K562 (cell line): ENCODE measurements around the gene COL9A3. TPM values are rescaled to one million over a fixed set of nuclear protein-coding genes. Genes with fewer than 3 reads are reported as not detected.

Source experiments
- ATAC-seq: fragments of 200-7000 bp; cut with Tn5 transposase; 3 replicates; pipeline ENCODE4 v1.9.1; 2020; ENCODE audit warnings: moderate library complexity
- BruUV-seq: library from RNA; stranded (reverse); fragments of 400-500 nt; replicated peaks from 2 replicates; lab custom pipeline; 2021; lab: Mats Ljungman, UMichigan
- CTCF ChIA-PET: fragments of 300-600 bp; formaldehyde crosslinking; extraction: SDS; loops from one replicate; lab custom pipeline; 2021; ENCODE audit warnings: low intra/inter-chr PET ratio; lab: Yijun Ruan, JAX
- POLR2A ChIA-PET: fragments of 300-600, 350-650 bp; sonication (Branson Sonifier 250); formaldehyde crosslinking; extraction: SDS; loops from one replicate; lab custom pipeline; 2021; ENCODE audit warnings: antibody characterized with exemption, inconsistent platforms; lab: Yijun Ruan, JAX
- DNase-seq, 4 experiments: peaks; one replicate each; pipeline versions ENCODE4 v3.0.0 to v3.0.0-alpha.2; 2011 to 2018; ENCODE audit warnings: low spot score in 3 of 4, mixed read lengths in 3 of 4; ENCODE audit errors: extremely low read depth in 1 of 4
- FAIRE-seq: peaks from 2 replicates; lab custom pipeline; 2011; peaks lifted over from hg19 to GRCh38; lab: Jason Lieb, UNC
- H2AFZ ChIP-seq: 2 replicates; pipeline ENCODE4 v1.6.0; 2011; ENCODE audit warnings: low read depth, low read length, control low read depth, inconsistent platforms
- H3K27ac ChIP-seq: fragments of 200-600 bp; 3 replicates; pipeline ENCODE4 v1.8.0; 2011; ENCODE audit warnings: low read depth, mild to moderate bottlenecking, control low read depth, inconsistent platforms, low read length, moderate library complexity, mixed read lengths; ENCODE audit errors: extremely low read depth
- H3K27me3 ChIP-seq, 2 experiments: fragments of 300-600 bp in 1 of 2; 2 replicates in 1 of 2; 3 replicates in 1 of 2; pipeline versions ENCODE4 v1.6.0 to v1.8.0; 2011; ENCODE audit warnings: inconsistent platforms in 2 of 2, low read length in 2 of 2, mild to moderate bottlenecking in 1 of 2, mixed read lengths in 1 of 2, moderate library complexity in 1 of 2; ENCODE audit not compliant: control insufficient read depth in 2 of 2, insufficient read depth in 2 of 2
- H3K36me3 ChIP-seq: fragments of 300-600 bp; 3 replicates; pipeline ENCODE4 v1.8.0; 2011; ENCODE audit warnings: mild to moderate bottlenecking, low read length, inconsistent platforms; ENCODE audit not compliant: control insufficient read depth, insufficient read depth
- H3K4me1 ChIP-seq, 2 experiments: fragments of 200-600 bp in 1 of 2; replicated peaks in 1 of 2; 2 replicates in 1 of 2; 3 replicates in 1 of 2; pipeline versions ENCODE4 v1.5.1 to v1.8.0; 2011; ENCODE audit warnings: inconsistent platforms in 2 of 2, low read length in 2 of 2, mild to moderate bottlenecking in 1 of 2, mixed read lengths in 1 of 2, moderate library complexity in 1 of 2; ENCODE audit not compliant: control insufficient read depth in 2 of 2, insufficient read depth in 2 of 2
- H3K4me2 ChIP-seq: 2 replicates; pipeline ENCODE4 v1.6.1; 2011; ENCODE audit warnings: low read length, control low read depth, inconsistent platforms, mixed read lengths; ENCODE audit not compliant: insufficient read depth
- H3K4me3 ChIP-seq: fragments of 200-600 bp; sonication (generic), shearing (Covaris generic); 2 replicates; pipeline ENCODE4 v1.5.1; 2016; ENCODE audit warnings: control low read depth, inconsistent platforms
- H3K79me2 ChIP-seq: fragments of 200-600 bp; 3 replicates; pipeline ENCODE4 v1.8.0; 2011; ENCODE audit warnings: low read length, inconsistent platforms; ENCODE audit not compliant: control insufficient read depth, insufficient read depth
- H3K9ac ChIP-seq, 2 experiments: 2 replicates each; pipeline versions ENCODE4 v1.6.0 to v1.6.1; 2011; ENCODE audit warnings: low read depth in 2 of 2, low read length in 2 of 2, control low read depth in 1 of 2, inconsistent platforms in 1 of 2, mild to moderate bottlenecking in 1 of 2, mixed read lengths in 1 of 2; ENCODE audit not compliant: insufficient read depth in 1 of 2
- H3K9me1 ChIP-seq: one replicate; pipeline ENCODE4 v1.6.0; 2011; ENCODE audit warnings: inconsistent platforms, mild to moderate bottlenecking, low read length, moderate library complexity; ENCODE audit not compliant: control insufficient read depth, insufficient read depth
- H3K9me3 ChIP-seq: replicated peaks from 2 replicates; pipeline ENCODE4 v1.5.1; 2011; ENCODE audit warnings: low read depth, low read length, inconsistent platforms; ENCODE audit not compliant: control insufficient read depth, insufficient read depth
- H4K20me1 ChIP-seq: replicated peaks from 2 replicates; pipeline ENCODE4 v1.6.1; 2011; ENCODE audit warnings: low read length, inconsistent platforms, mixed read lengths; ENCODE audit not compliant: control insufficient read depth, insufficient read depth
- ATF3 ChIP-seq, 2 experiments: fragments of 450-650 bp in 1 of 2; sonication (generic) in 1 of 2; formaldehyde crosslinking in 1 of 2; IDR thresholded peaks in 1 of 2; conservative IDR thresholded peaks in 1 of 2; 2 replicates each; pipeline versions ENCODE4 v1.6.1 to v1.8.1; 2016 to 2023; ENCODE audit warnings: mild to moderate bottlenecking in 2 of 2, moderate library complexity in 2 of 2, inconsistent platforms in 1 of 2, missing genetic modification reagents in 1 of 2
- SMARCE1 ChIP-seq: fragments of 450-650 bp; IDR thresholded peaks from 2 replicates; pipeline ENCODE4 v1.7.1; 2016; ENCODE audit warnings: mild to moderate bottlenecking
- TCFL5 ChIP-seq: fragments of 250-450 bp; sonication (Bioruptor Pico); conservative IDR thresholded peaks from 2 replicates; pipeline ENCODE4 v1.6.1; 2021; ENCODE audit warnings: mild to moderate bottlenecking, moderate library complexity, matching md5 sums
- WGBS: fragments of 100-300 bp; shearing (Covaris generic); methylation state at CpG from one replicate; pipeline ENCODE4 v1.1.6; 2016; ENCODE audit warnings: low coverage, mixed read lengths; ENCODE audit not compliant: insufficient coverage; ENCODE audit errors: missing lambda C conversion rate; 5-methylcytosine and 5-hydroxymethylcytosine counted together
- in situ Hi-C: fragments of 300-500 bp; cut with MboI; formaldehyde crosslinking; loops from 4 replicates; pipeline ENCODE4 v1.15.0; 2018; ENCODE audit warnings: inconsistent platforms, mixed read lengths
- intact Hi-C: fragments of 100-400 bp; cut with micrococcal nuclease; formaldehyde crosslinking; loops from 2 replicates; pipeline ENCODE4 v1.14.2; 2022
- polyA plus RNA-seq, 8 experiments: library from polyadenylated mRNA; depleted of rRNA in 4 of 8; stranded (reverse) in 5 of 8; unstranded in 3 of 8; fragments of >200 nt; fragmentation: Nextera tagmentation in 2 of 8; fragmentation: Illumina TruSeq in 1 of 8; extraction: Ambion mirVana in 2 of 8; extraction: Trizol in 1 of 8; gene quantifications; 2 replicates each; pipeline versions ENCODE4 v1.2.1 to v1.2.3, GENCODE V29; 2011 to 2014; ENCODE audit warnings: inconsistent platforms in 1 of 8, missing spikeins in 1 of 8
- total RNA-seq, 7 experiments: library from RNA; depleted of rRNA in 6 of 7; stranded (reverse); fragments of >200 nt in 6 of 7; fragmentation: Illumina TruSeq in 2 of 7; extraction: Trizol in 2 of 7; gene quantifications; 2 replicates each; pipeline versions ENCODE4 v1.2.1 to v1.2.3, GENCODE V29; 2011 to 2021; ENCODE audit warnings: low replicate concordance in 1 of 7

The COL9A3 gene
- total and polyA plus RNA-seq, 9 of the 15 experiments (the other 6 are each of a cell fraction or from before 2014, with no cell fraction given): 0.14 to 3.6 (median 0.88) TPM; not detected in 1

- peak; percentile 46; the same call in 1 of the 2 replicates for TF ChIP-seq ATF3 (IDR thresholded peaks at IDR 0.05)
- TF ChIP-seq ATF3 (CRISPR knock-in tag; conservative IDR thresholded peaks at IDR 0.05): no peak
These were observed 40.2 kb downstream of the COL9A3 start (continued) for GRCh38 chr20:62856931-62857619.

- no peak overlapping the region for H3K4me3 ChIP-seq
- no peaks in the 10 kb centered on the region for H3K9me1 ChIP-seq
- ATAC-seq (no peak), DNase-seq (no peak), FAIRE-seq (no peak)
- TF ChIP-seq SMARCE1 (no peak), TCFL5 (CRISPR knock-in tag) (no peak)
- H2AFZ ChIP-seq: no peak overlapping the region
- H3K9me3 ChIP-seq: no peaks in the 10 kb centered on the region
- H3K36me3 ChIP-seq: peaks cover 49% of the 10 kb centered on the region
- POLR2A ChIA-PET: no interaction called here
- in situ Hi-C loops: no loop called here
- H4K20me1 ChIP-seq: 0 out of 2 replicates have a peak, but pooled peaks cover 7% of the 10 kb centered on the region
- WGBS: 94% methylated on average over 18 of the region's 23 CpGs
- no peak overlapping the region for H3K9ac ChIP-seq
- H3K4me1 ChIP-seq: peaks cover 13 to 33% of the 10 kb centered on the region in 2 experiments; a peak in 4 of 5 replicates
- no peaks in the 10 kb centered on the region for H3K27me3 ChIP-seq
- CTCF ChIA-PET: interaction anchor here (0.7 kb wide), 1 partner anchor 15 kb away, joined by 4 read pairs; no protein-coding TSS in a partner anchor
- no peak overlapping the region for H3K27ac ChIP-seq
- intact Hi-C loops: no loop called here
- peaks cover 23% of the 10 kb centered on the region for H3K79me2 ChIP-seq
- BruUV-seq: no TSS peak
- H3K4me2 ChIP-seq: no peak overlapping the region
These were observed 41.4 kb downstream of the COL9A3 start for GRCh38 chr20:62858058-62858830.
